Eye (tissue), 1 donor: ENCODE measurements around the gene CPN1.
"Not testable (repeated sequence)": the region's sequence is repeated elsewhere in the genome, so short reads cannot be mapped to it uniquely, and the experiment has no call there.

ENCODE experiments used
- DNase-seq: peaks from one replicate; pipeline ENCODE4 v3.0.0-alpha.2; 2015

CPN1 gene

GRCh38 chr10:100020886-100021253 lies 60.8 kb downstream of the CPN1 start:
- peak; percentile 24 for DNase-seq

- DNase-seq, result no peak
Measured at GRCh38 chr10:100020142-100020885, 61.4 kb downstream of the CPN1 start.

- no peak for DNase-seq
Measured at GRCh38 chr10:100019787-100020141, 61.9 kb downstream of the CPN1 start.

- no peak for DNase-seq
Measured at GRCh38 chr10:100014071-100014762, 67.5 kb downstream of the CPN1 start.

GRCh38 chr10:100013621-100014020 lies 68.0 kb downstream of the CPN1 start:
- no peak for DNase-seq

GRCh38 chr10:100011906-100012305 lies 69.8 kb downstream of the CPN1 start:
- DNase-seq, result not testable (repeated sequence)

GRCh38 chr10:100009793-100010676 lies 71.6 kb downstream of the CPN1 start, which contains the start of gene DNMBP:
Gene DNMBP, minus strand, starts transcription at chr10:100009947. Its CDS starts 37,823 bp downstream, at chr10:99972124.
- DNase-seq, result peak; percentile 94

- DNase-seq, result peak; percentile 87
Measured at GRCh38 chr10:100009283-100009792, 72.3 kb downstream of the CPN1 start.

- DNase-seq, result no peak
Measured at GRCh38 chr10:100008708-100009282, 72.9 kb downstream of the CPN1 start.

- no peak for DNase-seq
Measured at GRCh38 chr10:100008142-100008522, 73.5 kb downstream of the CPN1 start.

- DNase-seq, result no peak
Measured at GRCh38 chr10:100007231-100008141, 74.2 kb downstream of the CPN1 start.

- DNase-seq, result no peak
Measured at GRCh38 chr10:100006243-100006886, 75.3 kb downstream of the CPN1 start.

- DNase-seq, result no peak
Measured at GRCh38 chr10:100004805-100005510, 76.7 kb downstream of the CPN1 start.

GRCh38 chr10:100000109-100000644 lies 81.5 kb downstream of the CPN1 start:
- DNase-seq, result no peak

GRCh38 chr10:99999319-100000108 lies 82.2 kb downstream of the CPN1 start:
- DNase-seq, result no peak

- DNase-seq, result no peak
Measured at GRCh38 chr10:99998889-99999288, 82.8 kb downstream of the CPN1 start.

- DNase-seq, result peak; percentile 61
Measured at GRCh38 chr10:99996671-99997648, 84.7 kb downstream of the CPN1 start.

GRCh38 chr10:99995713-99996112 lies 86.0 kb downstream of the CPN1 start:
- DNase-seq, result no peak
